Stimulated activated CD8-positive, alpha-beta memory T cell treated with anti-CD3 and anti-CD28 coated beads, Interleukin-7, amount 100 ng/mL, for 48 hours (primary cell): ENCODE data around the gene CHST8.

Source experiments
- DNase-seq, 2 donors: peaks; one replicate each; pipeline ENCODE4 v3.0.0-alpha.2; 2020; ENCODE audit warnings: low read depth in 1 of 2; ENCODE audit errors: extremely low read depth in 1 of 2

Gene CHST8

GRCh38 chr19:33780746-33781145 is 159.0 kb downstream of the CHST8 start:
- DNase-seq: no peak

- no peak for DNase-seq
Measured at GRCh38 chr19:33781415-33781935, 159.7 kb downstream of the CHST8 start.

DNA sequence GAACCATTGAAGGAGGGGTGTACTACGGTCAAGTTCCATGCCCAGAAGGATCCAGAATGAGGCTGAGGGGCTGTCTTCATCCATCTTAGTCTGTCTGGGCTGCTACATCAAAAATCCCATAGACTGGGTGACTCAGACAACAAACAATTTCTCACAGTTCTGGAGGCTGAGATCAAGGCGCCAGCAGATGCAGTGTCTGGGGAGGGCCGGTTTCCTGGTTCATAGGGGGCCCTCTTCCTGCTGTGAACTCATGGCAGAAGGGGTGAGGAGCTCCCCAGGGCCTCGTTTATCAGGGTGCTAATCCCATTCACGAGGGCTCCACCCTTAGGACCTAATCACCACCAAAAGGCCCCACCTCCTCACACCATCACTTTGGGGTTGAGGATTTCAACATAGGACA is 160.2 kb downstream of the CHST8 start:
- DNase-seq: no peak

GRCh38 chr19:33784432-33784831 is 162.7 kb downstream of the CHST8 start:
- DNase-seq: no peak

DNA sequence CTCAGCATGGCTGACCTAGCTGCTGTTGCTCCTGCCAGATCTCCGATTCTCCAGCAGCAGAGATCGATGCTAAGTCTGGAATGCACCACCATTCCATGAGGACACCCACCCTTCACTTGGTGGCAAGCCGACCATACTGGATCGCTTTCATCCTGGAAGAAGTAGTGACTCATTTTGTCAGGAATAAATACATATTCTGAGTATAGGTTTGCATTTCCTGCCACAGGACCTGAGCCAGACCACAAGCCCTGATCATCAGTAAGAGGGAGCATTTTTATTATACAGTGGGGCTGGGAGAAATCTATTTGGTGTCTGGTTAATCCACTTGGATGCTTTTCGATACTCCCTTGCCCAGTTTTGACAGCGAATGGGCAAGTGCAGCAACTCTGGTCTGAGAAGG is 164.0 kb downstream of the CHST8 start:
- no peak for DNase-seq

- DNase-seq: no peak
Measured at GRCh38 chr19:33788676-33789075, 166.9 kb downstream of the CHST8 start.

- no peak for DNase-seq
Measured at GRCh38 chr19:33789344-33789743, 167.6 kb downstream of the CHST8 start.

DNA sequence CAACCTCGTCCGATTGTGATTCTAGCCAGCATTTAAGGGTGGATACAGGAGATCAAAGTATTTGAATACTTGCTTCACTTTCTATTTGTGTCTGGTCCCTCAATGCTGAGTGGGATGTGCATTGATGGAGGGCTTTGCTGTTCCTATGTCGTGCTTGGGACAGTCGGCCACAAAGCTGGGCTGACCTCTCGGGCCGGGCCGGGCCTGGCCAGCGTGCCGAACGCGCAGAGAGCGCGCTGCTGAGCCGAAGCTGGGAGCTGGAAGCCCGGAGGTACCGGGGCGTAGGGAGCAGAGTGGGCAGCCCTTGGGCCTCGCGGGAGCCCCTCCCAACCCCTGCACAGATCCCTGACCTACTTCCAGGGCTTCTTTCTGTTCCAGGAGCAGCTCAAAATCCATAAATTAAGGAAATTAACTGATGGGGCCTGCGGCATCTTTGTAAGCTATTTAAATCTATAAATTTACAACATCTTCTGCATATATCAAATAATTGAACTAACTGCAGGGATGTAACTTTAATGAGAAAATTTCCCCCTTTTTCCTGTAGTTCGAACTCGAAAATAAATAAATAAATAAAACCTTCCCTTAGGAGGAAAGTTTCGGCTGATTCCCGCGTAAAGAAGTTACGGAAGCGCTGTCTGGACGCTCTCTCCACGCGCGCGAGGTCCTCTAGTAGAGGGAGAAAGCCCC is 173.1 kb downstream of the CHST8 start:
- DNase-seq: no peak

DNA sequence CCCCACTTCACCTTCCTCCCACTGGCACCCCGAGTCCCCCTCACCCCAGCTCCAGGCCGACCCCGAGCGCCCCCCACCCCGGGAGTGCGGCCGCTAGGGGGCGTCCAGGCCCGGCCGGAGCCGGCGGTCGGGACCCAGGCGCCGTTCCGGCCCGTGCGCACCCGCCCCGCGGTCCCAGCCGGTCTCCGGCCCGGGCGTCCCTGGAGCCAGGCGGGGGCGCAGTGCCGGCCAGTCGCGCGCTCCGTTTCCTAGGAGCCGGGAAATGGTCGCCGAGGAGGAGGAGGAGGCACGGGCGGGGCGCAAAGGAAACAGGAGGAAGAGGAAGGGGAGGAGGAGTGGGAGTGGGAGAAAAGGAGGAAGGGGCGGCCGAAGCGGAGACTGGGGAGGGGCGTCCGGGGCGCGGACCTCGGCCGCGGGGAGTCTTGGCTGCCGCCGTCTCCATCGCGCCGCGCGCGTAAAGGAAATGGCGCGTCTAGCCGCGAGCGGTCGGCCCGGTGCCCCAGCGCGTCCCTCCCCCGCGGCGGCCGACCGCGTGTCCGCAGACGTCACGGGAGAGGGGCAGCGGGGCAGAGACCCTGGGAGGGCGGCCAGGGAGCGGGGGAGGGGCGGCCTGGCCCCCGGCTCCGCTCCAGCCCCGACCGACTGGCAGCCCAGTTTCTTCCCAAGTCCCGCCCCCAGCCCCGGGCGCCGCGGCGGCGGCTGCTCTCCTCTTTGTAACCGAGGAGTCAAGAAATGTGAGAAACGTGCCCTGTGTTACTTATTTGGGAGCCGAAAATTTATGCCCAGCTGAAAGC is 173.8 kb downstream of the CHST8 start:
- DNase-seq: peak in 1 of 2 donors; percentile 23

- DNase-seq: no peak
Measured at GRCh38 chr19:33796164-33796875, 174.6 kb downstream of the CHST8 start, which contains the start of gene KCTD15. KCTD15 (plus strand) TSS chr19:33796870; CDS start chr19:33800455, 3,585 bp downstream.

DNA sequence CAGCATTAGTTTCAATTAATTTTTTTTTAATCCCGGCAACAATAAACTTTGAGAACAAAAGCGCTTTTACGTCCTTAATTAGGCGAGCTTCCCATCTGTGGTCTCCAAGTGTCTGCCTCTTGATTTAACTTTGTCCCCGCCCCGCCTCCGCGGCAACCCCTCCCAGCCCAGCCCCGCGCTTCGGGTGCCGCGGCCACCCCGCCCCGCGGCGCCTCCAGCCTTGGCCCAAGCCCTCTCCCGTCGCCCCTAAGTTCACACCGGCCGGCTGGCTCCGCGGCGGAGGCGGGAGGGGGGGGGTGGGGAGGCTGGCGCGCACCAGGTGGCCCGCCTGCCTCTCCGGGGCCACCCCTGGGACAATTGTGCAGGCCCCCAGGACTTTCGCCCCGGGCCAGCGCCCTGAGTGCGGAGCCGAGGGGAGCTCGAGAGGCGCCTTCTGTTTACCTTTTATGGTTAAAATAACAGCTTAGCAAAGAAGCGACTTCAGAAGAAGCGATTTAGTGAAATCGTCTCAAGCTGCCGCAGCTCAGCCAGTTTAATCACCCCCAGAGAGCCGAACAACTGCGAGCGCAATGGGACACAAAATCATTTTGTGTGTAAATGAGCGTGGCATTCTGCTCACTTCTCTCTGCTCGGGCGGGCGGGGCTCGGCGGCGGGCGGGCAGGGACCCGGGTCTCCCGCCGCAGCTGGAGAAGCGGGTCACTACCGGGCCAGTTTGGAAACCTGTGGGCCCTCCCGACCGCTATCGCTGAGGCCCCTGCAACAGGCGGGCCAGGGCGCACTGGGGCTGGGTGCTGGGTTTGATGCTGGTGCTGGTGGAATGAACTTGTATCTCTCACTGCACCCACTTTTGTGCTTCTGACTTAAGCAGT is 176.3 kb downstream of the CHST8 start:
- no peak for DNase-seq

DNA sequence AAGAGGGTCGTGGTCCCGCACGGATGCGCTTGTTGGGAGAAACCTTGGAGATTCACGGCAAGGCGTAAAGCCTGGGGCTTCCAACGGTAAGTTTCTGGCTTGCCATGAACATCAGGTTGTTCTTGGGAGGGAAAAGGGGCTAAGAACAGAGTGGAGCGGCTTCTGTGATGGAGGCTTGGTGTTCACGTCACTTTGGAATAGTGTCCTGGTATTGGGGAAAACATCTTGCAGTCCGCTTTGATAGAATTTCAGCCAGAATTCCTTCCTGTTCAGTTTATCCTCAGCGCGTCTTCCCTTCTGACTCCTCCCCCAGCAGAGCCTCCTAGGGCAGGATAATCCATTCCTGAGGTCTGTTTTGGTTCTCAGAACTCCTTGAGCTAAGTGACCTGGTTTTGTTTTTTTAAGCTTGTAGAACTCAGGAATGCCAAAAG is 176.9 kb downstream of the CHST8 start:
- DNase-seq: no peak

DNA sequence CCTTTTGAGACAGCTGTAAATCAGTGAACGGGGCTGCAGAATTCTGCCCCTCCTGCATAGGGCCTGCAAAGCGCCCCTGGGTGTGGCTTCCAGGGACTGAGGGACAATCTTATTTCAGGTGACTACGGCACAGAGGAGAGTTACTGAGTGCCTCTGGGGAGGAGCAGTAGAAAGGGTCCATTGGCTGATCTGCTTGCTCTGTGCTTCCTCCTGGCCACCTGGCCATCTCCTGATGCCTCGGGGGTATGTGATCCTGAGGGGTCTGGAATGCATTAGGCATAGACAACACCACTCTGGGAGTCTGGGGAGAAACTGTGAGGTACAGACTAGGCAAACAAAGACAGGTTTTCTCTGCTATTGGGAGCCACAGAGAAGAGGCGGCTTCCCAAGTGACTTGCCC is 177.7 kb downstream of the CHST8 start:
- no peak for DNase-seq

- DNase-seq: no peak
Measured at GRCh38 chr19:33800012-33800680, 178.4 kb downstream of the CHST8 start.

GRCh38 chr19:33801411-33801810 is 179.7 kb downstream of the CHST8 start:
- DNase-seq: no peak

DNA sequence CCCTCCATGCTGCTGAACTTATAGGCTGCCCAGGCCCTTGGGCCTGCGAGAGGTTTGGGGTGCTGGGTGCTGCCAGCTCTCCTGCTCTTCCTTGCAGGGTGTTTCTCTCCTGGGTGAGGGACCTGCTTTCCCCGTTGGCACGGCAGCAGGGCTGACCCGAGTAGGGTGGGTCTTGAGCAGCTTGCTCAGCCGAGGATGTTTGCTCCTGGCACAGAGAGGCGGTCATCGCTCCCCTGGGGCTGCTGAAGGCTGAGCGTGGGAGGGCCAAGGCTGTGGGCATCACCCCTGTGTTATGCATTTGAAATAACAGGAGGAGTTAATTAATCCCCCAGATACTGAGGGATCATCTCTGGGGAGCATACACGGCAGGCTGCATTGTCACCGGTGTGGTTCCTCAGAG is 180.2 kb downstream of the CHST8 start:
- no peak for DNase-seq

DNA sequence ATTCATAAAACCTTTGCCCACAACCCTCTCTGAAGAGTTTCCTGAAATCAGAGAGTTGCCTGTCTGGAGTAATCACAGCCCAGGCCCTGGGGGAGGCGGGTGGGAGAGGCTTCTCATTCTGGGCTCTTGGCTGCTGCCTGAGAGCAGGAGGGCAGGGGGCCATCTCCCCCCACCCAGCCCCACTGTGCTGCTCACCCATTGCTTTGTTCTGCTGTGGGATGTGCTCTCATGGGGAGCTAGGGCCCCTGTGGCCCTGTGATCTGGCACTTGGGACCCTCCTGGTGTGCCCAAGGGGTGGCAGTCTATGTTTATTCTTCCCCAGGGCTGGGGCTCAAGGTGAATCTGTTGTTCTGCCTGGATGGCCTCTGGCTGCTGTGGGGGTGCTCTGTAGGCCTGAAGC is 181.0 kb downstream of the CHST8 start:
- DNase-seq: no peak

GRCh38 chr19:33803383-33803782 is 181.6 kb downstream of the CHST8 start:
- DNase-seq: no peak

GRCh38 chr19:33804021-33804799 is 182.5 kb downstream of the CHST8 start:
- DNase-seq: no peak
